ENCODE data around the gene PAQR9.
"Not testable (repeated sequence)": the region's sequence is repeated elsewhere in the genome, so short reads cannot be mapped to it uniquely, and the experiment has no call there.

Gene PAQR9

GRCh38 chr3:142963516-142964448, at the start of gene PAQR9:
PAQR9 (minus strand) TSS chr3:142963674; CDS start chr3:142963336, 338 bp downstream.
- DNase-seq, result no peak

- no peak for DNase-seq
Measured at GRCh38 chr3:143011705-143012104, 48.2 kb upstream of the PAQR9 start.

- DNase-seq, result no peak
Measured at GRCh38 chr3:143010024-143010423, 46.5 kb upstream of the PAQR9 start.

- DNase-seq, result no peak
Measured at GRCh38 chr3:143004823-143005222, 41.3 kb upstream of the PAQR9 start.

GRCh38 chr3:143002727-143003126, 39.3 kb upstream of the PAQR9 start:
- DNase-seq, result no peak

- no peak for DNase-seq
Measured at GRCh38 chr3:143002083-143002712, 38.7 kb upstream of the PAQR9 start.

- peak; percentile 89 for DNase-seq
Measured at GRCh38 chr3:143001369-143002082, 38.1 kb upstream of the PAQR9 start, which contains the start of gene U2SURP. U2SURP (plus strand) TSS chr3:143001570; CDS start chr3:143001629, 59 bp downstream.

- DNase-seq, result no peak
Measured at GRCh38 chr3:143001034-143001368, 37.5 kb upstream of the PAQR9 start.

- no peak for DNase-seq
Measured at GRCh38 chr3:143000528-143000927, 37.1 kb upstream of the PAQR9 start.

GRCh38 chr3:142999881-143000280, 36.4 kb upstream of the PAQR9 start:
- DNase-seq, result no peak

GRCh38 chr3:142998439-142998838, 35.0 kb upstream of the PAQR9 start:
- DNase-seq, result no peak

GRCh38 chr3:142997330-142997729, 33.9 kb upstream of the PAQR9 start:
- DNase-seq, result no peak

- DNase-seq, result no peak
Measured at GRCh38 chr3:142993958-142994442, 30.5 kb upstream of the PAQR9 start.

GRCh38 chr3:142992323-142992722, 28.8 kb upstream of the PAQR9 start:
- no peak for DNase-seq

GRCh38 chr3:142990721-142991120, 27.2 kb upstream of the PAQR9 start:
- no peak for DNase-seq

GRCh38 chr3:142988826-142989225, 25.4 kb upstream of the PAQR9 start:
- not testable (repeated sequence) for DNase-seq

- DNase-seq, result not testable (repeated sequence)
Measured at GRCh38 chr3:142988221-142988620, 24.7 kb upstream of the PAQR9 start.

GRCh38 chr3:142987707-142988106, 24.2 kb upstream of the PAQR9 start:
- DNase-seq, result no peak

- no peak for DNase-seq
Measured at GRCh38 chr3:142987080-142987700, 23.7 kb upstream of the PAQR9 start.

- DNase-seq, result no peak
Measured at GRCh38 chr3:142984255-142984654, 20.8 kb upstream of the PAQR9 start.

GRCh38 chr3:142983318-142983717, 19.8 kb upstream of the PAQR9 start:
- no peak for DNase-seq

GRCh38 chr3:142982038-142982773, 18.7 kb upstream of the PAQR9 start:
- DNase-seq, result no peak
